ENCODE data around the gene SMIM7. TPM values are rescaled to one million over a fixed set of nuclear protein-coding genes. Genes with fewer than 3 reads are reported as not detected.
A peak's percentile ranks its signal among the peaks of the same experiment; 100 is the strongest.
"Not testable (repeated sequence)": the region's sequence is repeated elsewhere in the genome, so short reads cannot be mapped to it uniquely, and the experiment has no call there.

SMIM7 gene
- total RNA-seq, 2 experiments from 2014 or later: 48.1 to 59.2 TPM

DNA sequence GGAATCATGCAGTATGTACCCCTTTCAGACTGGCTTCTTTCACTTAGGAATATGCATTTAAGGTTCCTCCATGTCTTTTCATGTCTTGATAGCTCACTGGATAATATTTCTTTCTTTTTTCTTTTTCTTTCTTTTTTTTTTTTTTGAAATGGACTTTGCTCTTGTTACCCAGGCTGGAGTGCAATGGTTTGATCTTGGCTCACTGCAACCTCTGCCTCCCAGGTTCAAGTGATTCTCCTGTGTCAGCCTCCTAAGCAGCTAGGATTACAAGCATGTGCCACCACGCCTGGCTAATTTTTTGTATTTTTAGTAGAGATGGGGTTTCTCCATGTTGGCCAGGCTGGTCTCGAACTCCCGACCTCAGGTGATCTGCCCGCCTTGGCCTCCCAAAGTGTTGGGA is 8.8 kb upstream of the SMIM7 start:
- H3K27ac Mint-ChIP-seq, H3K4me3 Mint-ChIP-seq, H3K36me3 Mint-ChIP-seq, H3K9me3 Mint-ChIP-seq, H3K4me1 Mint-ChIP-seq, H3K27me3 Mint-ChIP-seq, DNase-seq: not testable (repeated sequence)

DNA sequence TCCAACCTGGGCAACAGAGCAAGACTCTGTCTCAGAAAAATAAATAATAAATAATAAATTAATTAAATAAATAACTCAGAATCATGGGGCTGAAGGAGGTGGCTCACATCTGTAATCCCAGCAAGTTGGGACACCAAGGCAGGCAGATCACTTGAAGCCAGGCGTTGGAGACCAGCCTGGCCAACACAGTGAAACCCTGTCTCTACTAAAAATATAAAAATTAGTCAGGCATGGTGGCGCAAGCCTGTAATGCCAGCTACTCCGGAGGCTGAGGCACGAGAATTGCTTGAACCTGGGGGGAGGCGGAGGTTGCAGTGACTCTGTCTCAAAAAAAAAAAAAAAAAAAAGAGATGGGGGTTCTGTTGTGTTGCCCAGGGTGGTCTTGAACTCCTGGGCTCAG is 8.2 kb upstream of the SMIM7 start:
- no peaks in the 10 kb centered on the region for H3K36me3 Mint-ChIP-seq
- H3K27ac Mint-ChIP-seq: no peak overlapping the region
- no peak overlapping the region for H3K4me3 Mint-ChIP-seq
- DNase-seq: no peak
- no peaks in the 10 kb centered on the region for H3K9me3 Mint-ChIP-seq
- peaks cover 3% of the 10 kb centered on the region for H3K4me1 Mint-ChIP-seq
- no peaks in the 10 kb centered on the region for H3K27me3 Mint-ChIP-seq

DNA sequence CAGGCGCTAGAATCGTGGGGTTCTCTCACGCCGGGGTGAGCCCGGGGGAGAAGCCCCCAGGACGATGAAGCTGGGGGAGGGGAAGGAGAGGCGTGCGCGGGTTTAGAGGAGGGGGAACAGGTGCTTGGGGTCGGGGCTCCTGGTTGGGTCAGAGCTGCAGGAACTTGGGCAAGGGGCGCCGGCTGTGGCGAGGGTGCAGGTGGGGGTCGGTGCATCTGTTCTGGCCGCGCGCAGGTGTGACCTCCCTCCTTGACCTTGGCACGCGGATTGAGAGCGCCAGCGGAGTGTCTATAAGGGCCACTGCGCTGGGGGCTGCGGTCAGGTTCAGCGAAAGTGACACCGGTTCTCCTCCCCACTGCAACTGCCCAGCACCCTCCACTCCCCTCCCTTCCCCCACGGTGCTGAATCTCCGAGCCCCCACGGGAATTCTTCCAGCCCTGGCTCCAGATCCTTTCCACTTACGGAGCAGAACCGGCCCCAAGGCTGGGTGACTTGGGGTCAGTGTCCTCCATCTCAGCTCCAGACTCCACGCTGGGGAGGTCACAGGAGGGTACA is 1.6 kb upstream of the SMIM7 start:
- Mint-ChIP-seq H3K4me1 (peaks cover 27% of the 10 kb centered on the region), H3K9me3 (no peaks in the 10 kb centered on the region), H3K4me3 (peak overlapping the region; percentile 74), H3K27ac (peak overlapping the region; percentile 54), H3K27me3 (peaks cover 10% of the 10 kb centered on the region), H3K36me3 (peaks cover 22% of the 10 kb centered on the region)
- DNase-seq: peak; percentile 3

DNA sequence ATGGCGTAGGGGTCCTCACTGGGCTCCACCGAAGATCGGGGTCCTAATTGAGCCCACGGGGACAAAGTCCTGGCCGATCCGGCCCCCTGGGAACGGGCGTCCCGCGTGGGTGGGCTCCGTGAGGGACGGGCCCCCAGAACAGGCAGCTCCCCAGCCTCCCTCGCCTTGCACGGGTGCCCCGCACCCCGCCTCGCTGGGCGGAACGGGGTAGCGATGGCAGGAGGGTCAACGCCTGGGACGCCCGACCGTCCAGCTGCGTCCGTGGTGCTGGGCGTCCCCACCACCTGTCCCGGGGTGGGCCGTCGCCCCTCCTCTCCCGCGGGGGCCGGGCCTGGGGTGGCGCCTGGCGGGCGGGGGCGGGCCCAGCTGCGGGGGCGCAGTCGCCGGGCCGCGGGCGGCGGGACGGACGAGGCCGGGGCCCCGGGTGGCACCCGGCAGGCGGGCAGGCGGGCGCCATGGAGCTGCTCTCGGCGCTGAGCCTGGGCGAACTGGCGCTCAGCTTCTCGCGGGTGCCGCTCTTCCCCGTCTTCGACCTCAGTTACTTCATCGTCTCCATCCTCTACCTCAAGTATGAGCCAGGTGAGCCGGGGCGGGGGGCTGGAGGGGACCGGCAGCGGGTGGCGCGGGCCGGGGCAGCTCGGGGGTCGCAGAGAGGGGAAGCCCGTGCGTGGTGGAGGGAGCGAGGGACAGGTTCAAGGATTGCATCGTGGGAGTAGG is 977 bp upstream of the SMIM7 start, which contains the start of gene TMEM38A:
TMEM38A (plus strand) TSS at position 377 of the 717 bp plus-strand sequence; CDS start at position 456, 79 bp downstream.
- H3K9me3 Mint-ChIP-seq: no peaks in the 10 kb centered on the region
- peaks cover 31% of the 10 kb centered on the region for H3K4me1 Mint-ChIP-seq
- peaks cover 24% of the 10 kb centered on the region for H3K36me3 Mint-ChIP-seq
- H3K27me3 Mint-ChIP-seq: peaks cover 10% of the 10 kb centered on the region
- DNase-seq: peak; percentile 63
- peak within 1 kb of the TSS; percentile 98 for H3K4me3 Mint-ChIP-seq
- peak within 1 kb of the TSS; percentile 97 for H3K27ac Mint-ChIP-seq

DNA sequence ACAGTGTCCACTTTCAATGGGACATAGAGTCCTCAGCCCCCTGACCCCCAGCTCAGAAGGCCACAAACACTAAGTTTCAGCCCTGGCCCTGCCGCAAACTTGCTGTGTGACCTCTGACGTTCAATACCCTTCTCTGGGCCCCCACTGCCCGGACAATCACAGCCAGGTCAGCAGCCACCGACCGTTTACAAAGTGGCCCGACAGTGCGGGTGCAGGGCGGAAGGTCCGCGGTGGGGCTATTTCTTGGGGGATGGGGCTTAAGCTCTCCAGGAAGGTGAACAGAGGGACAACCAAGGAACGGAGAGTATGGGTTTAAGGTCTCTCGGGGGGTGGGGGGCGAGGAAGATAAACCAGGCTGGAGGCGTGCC is 496 bp downstream of the SMIM7 start:
- Mint-ChIP-seq H3K9me3 (no peaks in the 10 kb centered on the region), H3K27me3 (peaks cover 10% of the 10 kb centered on the region), H3K27ac (peak overlapping the region; percentile 97), H3K4me3 (peak overlapping the region; percentile 98), H3K36me3 (peaks cover 29% of the 10 kb centered on the region), H3K4me1 (peaks cover 32% of the 10 kb centered on the region)
- DNase-seq: no peak

DNA sequence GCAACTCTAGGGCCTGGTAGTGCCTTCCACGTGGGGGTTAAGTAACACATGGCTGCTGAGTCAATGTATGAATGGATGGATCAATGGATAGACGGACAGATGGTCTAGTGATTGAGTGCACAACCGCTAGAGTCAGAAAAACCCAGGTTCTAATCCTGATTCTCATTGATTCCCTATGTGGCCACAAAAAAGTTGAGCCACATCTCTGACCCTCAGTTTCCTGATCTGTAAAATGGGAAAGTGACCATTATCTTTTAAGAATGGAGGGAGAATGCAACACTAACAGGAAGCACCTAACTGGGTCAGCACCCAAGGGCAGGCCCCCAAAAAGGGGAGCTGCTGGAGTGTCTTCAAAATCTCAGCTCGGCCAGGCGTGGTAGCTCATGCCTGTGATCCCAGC is 2.6 kb downstream of the SMIM7 start:
- peaks cover 6% of the 10 kb centered on the region for H3K27me3 Mint-ChIP-seq
- H3K27ac Mint-ChIP-seq: no peak overlapping the region
- H3K36me3 Mint-ChIP-seq: peaks cover 42% of the 10 kb centered on the region
- H3K9me3 Mint-ChIP-seq: no peaks in the 10 kb centered on the region
- peaks cover 30% of the 10 kb centered on the region for H3K4me1 Mint-ChIP-seq
- no peak for DNase-seq
- H3K4me3 Mint-ChIP-seq: peak overlapping the region; percentile 18

DNA sequence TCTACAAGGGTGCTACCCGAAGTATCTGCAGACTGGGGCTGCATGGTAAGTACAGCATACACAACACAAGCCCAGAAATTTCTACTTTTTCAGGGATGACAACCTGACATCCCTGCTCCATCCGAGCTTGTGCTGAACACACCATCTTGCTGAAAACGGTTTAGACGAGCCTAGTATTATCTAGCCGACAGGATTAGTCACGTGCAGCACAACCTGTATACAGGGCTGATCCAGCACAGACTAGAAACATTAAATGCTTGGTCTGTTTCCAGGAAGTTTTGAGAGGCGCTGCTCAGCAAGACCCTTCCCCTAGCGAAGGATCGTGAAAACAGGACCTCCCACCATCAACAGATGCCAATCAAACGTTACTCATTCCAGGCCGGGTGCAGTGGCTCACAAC is 4.2 kb downstream of the SMIM7 start:
- peaks cover 21% of the 10 kb centered on the region for H3K4me1 Mint-ChIP-seq
- no peak for DNase-seq
- H3K27ac Mint-ChIP-seq: no peak overlapping the region
- no peak overlapping the region for H3K4me3 Mint-ChIP-seq
- H3K9me3 Mint-ChIP-seq: no peaks in the 10 kb centered on the region
- no peaks in the 10 kb centered on the region for H3K27me3 Mint-ChIP-seq
- peaks cover 53% of the 10 kb centered on the region for H3K36me3 Mint-ChIP-seq

DNA sequence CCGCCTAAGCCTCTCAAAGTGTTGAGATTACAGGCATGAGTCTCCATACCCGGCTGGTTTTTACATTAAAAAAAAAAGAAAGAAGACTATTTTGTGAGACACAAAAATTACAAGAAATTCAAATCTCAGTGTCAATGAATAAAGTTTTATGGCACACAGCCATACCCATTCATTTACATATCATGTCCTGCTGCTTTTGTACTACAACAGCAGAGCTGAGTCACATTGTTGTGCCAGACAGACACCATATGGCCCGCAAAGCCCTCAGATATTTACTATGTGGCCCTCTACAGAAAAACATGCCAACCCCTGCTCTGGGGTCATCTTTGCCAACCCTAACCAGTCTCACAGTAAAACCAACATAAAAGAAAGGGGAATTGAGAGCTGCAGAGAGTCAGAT is 5.3 kb downstream of the SMIM7 start:
- Mint-ChIP-seq H3K36me3 (peaks cover 55% of the 10 kb centered on the region), H3K27ac (no peak overlapping the region), H3K27me3 (no peaks in the 10 kb centered on the region), H3K4me3 (no peak overlapping the region), H3K9me3 (no peaks in the 10 kb centered on the region), H3K4me1 (peaks cover 28% of the 10 kb centered on the region)
- no peak for DNase-seq

DNA sequence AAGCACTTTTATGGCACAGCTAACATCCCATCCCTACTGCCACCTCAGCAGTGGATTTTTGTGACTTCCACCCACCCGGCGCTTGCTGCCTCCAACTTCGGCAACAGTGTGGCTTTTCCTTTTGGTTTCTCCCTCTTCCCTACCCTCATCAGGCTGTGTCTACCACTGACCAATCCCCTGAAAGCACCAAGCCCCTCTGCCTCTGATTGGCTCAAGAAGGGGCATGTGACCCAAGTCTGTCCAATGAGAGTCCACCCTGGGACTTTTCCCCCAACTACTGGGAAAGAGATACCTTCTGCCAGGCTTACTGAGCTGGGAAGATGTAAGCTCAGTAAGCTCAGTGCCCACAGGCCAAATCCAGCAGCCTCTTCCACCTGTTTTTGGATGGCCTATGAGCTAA is 5.8 kb downstream of the SMIM7 start:
- no peak for DNase-seq
- Mint-ChIP-seq H3K4me1 (peaks cover 29% of the 10 kb centered on the region), H3K4me3 (no peak overlapping the region), H3K9me3 (no peaks in the 10 kb centered on the region), H3K36me3 (peaks cover 51% of the 10 kb centered on the region), H3K27me3 (no peaks in the 10 kb centered on the region), H3K27ac (no peak overlapping the region)

DNA sequence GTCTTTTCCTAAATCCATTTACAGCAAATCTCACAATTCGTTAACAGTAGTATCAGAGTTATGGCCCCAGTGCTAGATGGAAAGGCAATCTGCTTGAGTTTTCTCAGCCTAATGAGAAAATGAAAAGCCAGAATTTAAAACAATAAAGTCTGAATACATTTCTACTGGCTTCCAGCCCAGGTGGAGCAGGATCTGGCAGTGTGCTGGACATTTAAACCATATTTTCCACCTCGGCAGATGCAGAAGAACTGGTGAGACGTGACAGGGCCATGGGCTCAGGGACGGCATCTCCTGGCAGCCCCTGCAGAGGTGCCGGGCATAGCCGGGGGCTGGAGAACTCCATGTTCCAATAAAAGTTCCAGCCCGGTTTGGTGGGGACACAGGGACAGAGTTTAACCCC is 7.1 kb downstream of the SMIM7 start:
- Mint-ChIP-seq H3K36me3 (peaks cover 38% of the 10 kb centered on the region), H3K27ac (no peak overlapping the region), H3K9me3 (no peaks in the 10 kb centered on the region), H3K4me3 (no peak overlapping the region), H3K27me3 (no peaks in the 10 kb centered on the region), H3K4me1 (peaks cover 20% of the 10 kb centered on the region)
- DNase-seq: no peak

DNA sequence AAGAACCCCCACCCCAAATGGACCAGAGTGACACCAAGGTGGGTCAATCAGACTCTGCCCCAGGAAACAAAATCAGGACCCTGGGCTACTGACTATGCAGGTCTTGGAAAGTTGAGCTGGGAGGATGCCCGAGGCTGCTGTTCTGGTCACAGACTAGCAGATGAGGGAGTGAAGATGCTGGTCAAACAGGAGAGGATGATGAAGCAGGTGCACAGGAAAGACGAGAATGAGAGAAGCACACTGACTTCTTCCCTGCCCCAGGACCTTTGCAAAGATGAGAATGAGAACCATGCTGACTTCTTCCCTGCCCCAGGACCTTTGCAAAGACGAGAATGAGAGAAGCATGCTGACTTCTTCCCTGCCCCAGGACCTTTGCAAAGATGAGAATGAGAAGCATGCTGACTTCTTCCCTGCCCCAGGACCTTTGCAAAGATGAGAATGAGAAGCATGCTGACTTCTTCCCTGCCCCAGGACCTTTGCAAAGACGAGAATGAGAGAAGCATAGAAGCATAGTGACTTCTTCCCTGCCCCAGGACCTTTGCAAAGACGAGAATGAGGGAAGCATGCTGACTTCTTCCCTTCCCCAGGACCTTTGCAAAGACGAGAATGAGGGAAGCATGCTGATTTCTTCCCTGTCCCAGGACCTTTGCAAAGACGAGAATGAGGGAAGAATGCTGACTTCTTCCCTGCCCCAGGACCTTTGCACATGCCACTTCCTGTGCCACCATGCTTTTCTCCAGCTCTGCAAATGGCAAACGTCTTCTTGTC is 8.3 kb downstream of the SMIM7 start:
- Mint-ChIP-seq H3K27ac (peak overlapping the region; percentile 21), H3K4me1 (peaks cover 14% of the 10 kb centered on the region), H3K36me3 (peaks cover 33% of the 10 kb centered on the region)
- H3K9me3 Mint-ChIP-seq, H3K4me3 Mint-ChIP-seq, H3K27me3 Mint-ChIP-seq, DNase-seq: not testable (repeated sequence)

DNA sequence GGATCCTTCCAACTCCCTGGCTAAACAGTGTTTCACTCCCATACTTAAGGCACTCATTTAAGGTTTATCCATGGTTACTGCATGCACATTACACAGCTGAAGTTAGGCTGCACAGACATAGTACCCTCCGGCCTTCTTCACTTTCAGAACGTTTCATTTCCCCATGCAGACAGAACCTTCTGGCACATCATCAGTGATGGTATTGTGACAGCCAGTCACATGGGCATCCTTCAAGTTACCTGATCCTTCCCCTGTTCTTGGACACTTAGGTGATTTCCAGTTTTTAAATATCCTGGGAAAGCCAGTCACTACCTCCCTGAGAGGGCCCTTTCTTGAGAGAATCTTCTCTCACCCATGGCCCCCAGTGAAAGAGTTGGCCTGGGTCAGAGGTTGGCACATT is 9.1 kb downstream of the SMIM7 start:
- Mint-ChIP-seq H3K9me3 (no peaks in the 10 kb centered on the region), H3K36me3 (peaks cover 30% of the 10 kb centered on the region), H3K27me3 (no peaks in the 10 kb centered on the region), H3K4me3 (no peak overlapping the region), H3K4me1 (peaks cover 11% of the 10 kb centered on the region), H3K27ac (no peak overlapping the region)
- DNase-seq: no peak

DNA sequence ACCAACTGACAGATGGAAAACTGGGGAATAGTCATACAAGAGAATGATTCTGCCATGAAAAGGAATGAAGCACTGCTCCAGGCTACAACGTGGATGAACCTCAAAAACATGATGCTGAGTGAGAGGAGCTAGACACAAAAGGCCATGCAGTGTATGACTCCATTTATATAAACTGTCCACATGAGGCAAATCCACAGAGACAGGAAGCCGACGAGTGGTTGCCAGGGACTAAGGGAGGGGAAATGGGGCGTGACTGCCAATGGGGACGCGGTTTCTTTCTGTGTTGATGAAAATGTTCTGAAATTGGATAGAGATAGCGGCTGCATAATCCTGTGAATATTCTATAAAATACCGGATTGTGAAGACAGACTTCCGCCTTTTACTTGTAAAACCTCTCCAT is 10.2 kb downstream of the SMIM7 start:
- peaks cover 9% of the 10 kb centered on the region for H3K4me1 Mint-ChIP-seq
- H3K27me3 Mint-ChIP-seq: no peaks in the 10 kb centered on the region
- H3K27ac Mint-ChIP-seq: no peak overlapping the region
- no peak overlapping the region for H3K4me3 Mint-ChIP-seq
- H3K9me3 Mint-ChIP-seq: no peaks in the 10 kb centered on the region
- peaks cover 28% of the 10 kb centered on the region for H3K36me3 Mint-ChIP-seq
- no peak for DNase-seq

DNA sequence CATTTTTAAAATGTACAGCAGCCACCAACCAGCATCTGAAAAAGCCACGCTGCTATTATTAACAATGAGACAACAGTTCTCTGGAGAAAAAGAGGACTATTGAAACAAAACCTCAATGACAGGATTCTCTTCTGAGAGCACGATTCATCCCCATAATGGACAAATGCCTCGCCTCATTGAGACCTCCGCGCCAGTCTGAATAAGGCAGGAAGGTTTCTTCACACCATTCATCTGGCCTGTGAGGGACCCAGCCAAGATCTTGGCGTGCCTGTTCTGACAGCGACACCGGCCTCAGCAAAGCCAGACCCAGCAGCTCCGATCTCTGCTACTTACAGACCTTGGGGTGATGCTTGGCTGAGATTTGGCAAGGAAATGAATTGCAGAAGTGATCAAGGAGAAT is 14.8 kb downstream of the SMIM7 start:
- H3K36me3 Mint-ChIP-seq: peaks cover 5% of the 10 kb centered on the region

DNA sequence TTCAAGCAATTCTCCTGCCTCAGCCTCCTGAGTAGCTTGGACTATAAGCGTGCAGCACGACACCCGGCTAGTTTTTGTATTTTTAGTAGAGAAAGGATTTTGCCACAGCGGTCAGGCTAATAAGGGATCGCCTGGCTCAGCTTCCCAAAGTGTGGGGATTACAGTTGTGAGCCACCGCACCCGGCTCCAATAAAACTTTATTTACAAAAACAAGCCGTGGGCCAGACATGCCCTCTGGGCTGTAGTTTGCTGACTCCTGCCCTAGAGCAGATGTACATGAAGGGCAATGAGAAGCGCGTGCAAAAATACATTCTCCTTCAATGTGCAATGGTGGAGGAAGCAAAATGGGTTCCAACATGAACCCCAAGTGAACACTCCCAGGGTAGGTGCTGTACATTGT is 18.2 kb downstream of the SMIM7 start:
- peaks cover 15% of the 10 kb centered on the region for H3K4me1 Mint-ChIP-seq
- H3K36me3 Mint-ChIP-seq: peaks cover 19% of the 10 kb centered on the region
- DNase-seq: no peak
- no peak overlapping the region for H3K4me3 Mint-ChIP-seq
- no peak overlapping the region for H3K27ac Mint-ChIP-seq
- no peaks in the 10 kb centered on the region for H3K9me3 Mint-ChIP-seq
- no peaks in the 10 kb centered on the region for H3K27me3 Mint-ChIP-seq

More for the DNA sequence above, 14.8 kb downstream of the SMIM7 start:
- Mint-ChIP-seq H3K9me3 (no peaks in the 10 kb centered on the region), H3K4me1 (peaks cover 10% of the 10 kb centered on the region), H3K27ac (no peak overlapping the region), H3K27me3 (no peaks in the 10 kb centered on the region), H3K4me3 (no peak overlapping the region)
- DNase-seq: no peak

All from activated naive CD8-positive, alpha-beta T cell treated with anti-CD3 and anti-CD28 coated beads for 36 hours (primary cell).